Activated CD8-positive, alpha-beta memory T cell treated with anti-CD3 and anti-CD28 coated beads for 48 hours (primary cell): ENCODE results near the gene ADCY10.
"Not testable (repeated sequence)": the region's sequence is repeated elsewhere in the genome, so short reads cannot be mapped to it uniquely, and the experiment has no call there.

Source experiments
- DNase-seq, 3 experiments: peaks; one replicate each; pipeline ENCODE4 v3.0.0-alpha.2; 2020; ENCODE audit warnings: low read depth in 2 of 3, low spot score in 2 of 3

The ADCY10 gene

GRCh38 chr1:167820684-167821355 lies 93.1 kb downstream of the ADCY10 start:
- no peak for DNase-seq

- no peak for DNase-seq
Observed at GRCh38 chr1:167819849-167820683, 93.9 kb downstream of the ADCY10 start.

GRCh38 chr1:167815650-167816049 lies 98.3 kb downstream of the ADCY10 start:
- DNase-seq = no peak

GRCh38 chr1:167812972-167813371 lies 101.0 kb downstream of the ADCY10 start:
- no peak for DNase-seq

GRCh38 chr1:167808690-167809089 lies 105.2 kb downstream of the ADCY10 start:
- DNase-seq = no peak

GRCh38 chr1:167808104-167808503 lies 105.8 kb downstream of the ADCY10 start:
- no peak for DNase-seq

- DNase-seq = not testable (repeated sequence)
Observed at GRCh38 chr1:167806676-167807075, 107.3 kb downstream of the ADCY10 start.

- not testable (repeated sequence) for DNase-seq
Observed at GRCh38 chr1:167806235-167806634, 107.7 kb downstream of the ADCY10 start.

GRCh38 chr1:167805041-167805556 lies 108.8 kb downstream of the ADCY10 start:
- no peak for DNase-seq

- peak; percentile 66 to 88 (median 88) for DNase-seq
Observed at GRCh38 chr1:167803358-167804207, 110.4 kb downstream of the ADCY10 start.

- no peak for DNase-seq
Observed at GRCh38 chr1:167802235-167802634, 111.7 kb downstream of the ADCY10 start.

- DNase-seq = no peak
Observed at GRCh38 chr1:167800251-167800650, 113.7 kb downstream of the ADCY10 start.

GRCh38 chr1:167799747-167800146 lies 114.2 kb downstream of the ADCY10 start:
- no peak for DNase-seq

- no peak for DNase-seq
Observed at GRCh38 chr1:167798952-167799351, 115.0 kb downstream of the ADCY10 start.

GRCh38 chr1:167797015-167797414 lies 116.9 kb downstream of the ADCY10 start:
- DNase-seq = no peak

GRCh38 chr1:167795810-167796740 lies 117.9 kb downstream of the ADCY10 start:
- no peak for DNase-seq

GRCh38 chr1:167794043-167794442 lies 119.9 kb downstream of the ADCY10 start:
- DNase-seq = no peak

GRCh38 chr1:167792188-167792565 lies 121.8 kb downstream of the ADCY10 start:
- no peak for DNase-seq

GRCh38 chr1:167791281-167792187 lies 122.4 kb downstream of the ADCY10 start:
- no peak for DNase-seq
